ENCODE data around the gene HOXB8.

The HOXB8 gene

GRCh38 chr17:48624544-48625494 lies 9.7 kb upstream of the HOXB8 start:
- no peak for DNase-seq

- DNase-seq: no peak
Measured at GRCh38 chr17:48624118-48624517, 9.0 kb upstream of the HOXB8 start.

DNA sequence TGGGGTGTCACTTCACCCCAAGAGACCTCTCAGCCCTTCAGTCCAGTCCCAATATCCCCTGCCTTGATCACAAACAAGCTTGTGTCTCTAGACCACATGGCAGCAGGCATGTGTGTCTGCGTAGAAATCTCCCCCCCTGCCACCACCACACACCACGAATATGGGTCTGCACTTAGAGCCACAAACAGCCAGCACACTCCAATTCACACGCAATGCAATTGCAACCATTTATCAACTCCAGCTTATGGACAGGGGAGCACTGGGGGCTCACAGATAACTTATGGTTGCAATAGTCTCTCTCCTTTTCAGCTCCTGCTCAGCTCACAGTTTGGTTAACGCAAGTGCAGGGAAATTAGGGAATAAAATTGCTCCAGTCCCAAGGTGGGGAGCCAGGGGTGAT lies 8.5 kb upstream of the HOXB8 start:
- no peak for DNase-seq

DNA sequence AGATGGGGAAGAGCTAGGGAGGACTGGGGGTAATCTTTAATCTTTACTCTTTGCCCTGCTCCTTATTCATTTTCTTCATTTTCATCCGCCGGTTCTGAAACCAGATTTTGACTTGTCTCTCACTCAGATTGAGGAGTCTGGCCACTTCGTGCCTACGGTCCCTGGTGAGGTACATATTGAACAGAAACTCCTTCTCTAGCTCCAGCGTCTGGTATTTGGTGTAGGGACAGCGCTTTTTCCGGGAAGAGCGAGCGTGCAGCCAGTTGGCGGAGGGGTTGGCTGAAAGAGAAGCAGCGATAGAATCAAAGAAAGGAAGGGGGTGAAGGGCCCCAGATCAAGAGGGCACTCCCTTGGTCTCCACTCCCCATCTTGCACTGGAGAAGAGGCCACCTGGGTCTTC lies 7.8 kb upstream of the HOXB8 start:
- no peak for DNase-seq

GRCh38 chr17:48621410-48622392 lies 6.6 kb upstream of the HOXB8 start:
- DNase-seq: no peak

DNA sequence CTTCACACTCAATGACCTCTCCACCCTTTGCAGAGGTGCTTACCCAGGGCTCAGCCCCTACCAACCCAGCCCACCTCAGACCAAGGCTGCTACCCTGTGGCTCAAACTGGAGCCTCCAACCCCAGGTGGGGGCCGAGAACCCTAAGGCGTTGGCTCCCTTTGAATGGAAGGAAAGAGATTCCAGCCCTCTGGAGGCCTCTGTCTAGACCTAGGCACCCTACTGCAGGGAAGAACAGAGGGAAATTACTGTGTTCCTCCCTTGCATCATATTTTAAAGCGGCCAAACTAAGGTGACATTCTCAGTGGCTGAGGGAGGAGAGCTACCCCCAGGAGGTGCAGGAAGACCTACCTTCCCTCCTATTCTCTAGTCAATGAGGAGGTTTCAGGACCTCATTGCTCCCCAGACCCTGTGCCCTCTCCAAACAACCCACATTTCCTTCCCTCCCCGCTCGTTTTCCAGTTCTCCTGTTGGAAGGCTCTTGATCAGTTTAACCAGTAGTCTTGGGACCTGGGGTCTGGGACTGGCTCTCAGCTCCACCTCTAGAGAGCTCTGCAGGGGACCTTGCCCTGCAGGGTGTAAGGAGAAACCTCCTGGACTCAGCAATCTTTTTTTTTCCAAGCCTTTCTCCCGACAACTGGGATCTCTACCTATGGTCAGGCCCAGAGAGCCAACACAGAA lies 5.5 kb upstream of the HOXB8 start:
- no peak for DNase-seq

GRCh38 chr17:48619826-48620449 lies 4.8 kb upstream of the HOXB8 start:
- DNase-seq: no peak

DNA sequence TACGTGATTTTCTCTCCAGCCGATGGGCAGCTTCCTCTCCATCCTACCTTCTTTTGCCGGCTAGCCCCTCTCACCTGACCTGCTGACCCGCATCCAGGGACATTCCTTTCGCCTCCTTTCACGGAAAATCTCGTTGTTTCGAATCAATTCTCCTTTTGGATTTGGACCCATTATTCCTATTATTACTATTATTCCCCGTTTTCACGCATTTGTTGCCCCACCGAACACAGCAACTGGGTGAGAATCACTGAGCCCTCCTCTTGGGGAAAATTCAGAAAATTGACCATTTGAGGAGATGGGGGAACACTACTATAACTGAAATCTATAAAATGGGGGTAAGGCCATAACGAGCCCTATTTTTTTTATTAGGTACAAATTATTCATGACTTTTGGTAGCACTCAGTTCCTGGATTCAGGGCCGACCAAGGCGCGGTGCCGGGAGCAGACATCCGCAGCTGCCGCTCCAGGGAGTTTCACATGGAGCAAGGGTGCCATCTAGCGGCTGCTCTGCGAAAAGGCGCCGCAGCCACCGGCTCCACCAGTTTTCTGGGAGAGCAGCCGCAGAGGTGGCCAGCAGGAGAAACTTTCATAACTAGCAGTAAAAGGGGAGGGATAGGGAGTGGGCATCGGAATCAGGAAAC lies 3.3 kb upstream of the HOXB8 start:
- DNase-seq: peak; percentile 33

DNA sequence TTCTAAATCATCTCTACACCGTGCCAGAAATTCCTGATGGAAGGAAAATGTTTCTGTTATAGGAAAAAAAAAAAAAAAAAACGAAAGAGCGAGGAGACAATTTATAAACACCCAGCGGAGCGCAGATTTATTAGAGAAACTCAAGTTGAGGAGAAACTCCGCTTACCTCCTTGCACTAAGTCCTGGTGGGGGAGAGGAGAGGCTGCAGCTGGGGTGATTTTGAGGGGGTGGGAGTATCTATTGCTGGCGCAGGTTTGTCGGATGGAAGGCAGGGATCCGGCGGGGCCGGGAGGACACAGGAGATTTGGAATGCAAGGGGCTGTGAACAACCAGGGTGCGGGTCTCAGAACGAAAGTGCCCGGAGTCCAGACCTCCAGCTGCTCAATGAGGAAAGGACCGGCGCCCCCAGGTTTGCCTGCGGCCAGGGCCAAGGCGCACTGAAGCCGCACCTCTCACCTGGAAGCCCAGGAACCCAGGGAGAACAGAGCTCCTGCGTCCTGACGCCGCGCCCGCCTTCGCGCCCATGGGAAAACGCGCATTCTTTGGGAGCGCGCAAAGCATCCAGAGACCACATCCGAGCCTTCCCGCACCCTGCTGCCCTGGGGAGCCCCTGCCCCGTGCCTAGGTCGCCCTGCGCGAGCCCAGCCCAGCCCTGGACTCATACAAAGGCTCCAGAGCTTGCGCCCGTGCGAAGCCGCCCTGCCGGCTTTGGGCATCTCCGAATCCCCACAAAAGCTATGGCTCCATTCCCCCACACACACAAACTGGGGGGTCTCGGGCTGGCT lies 2.6 kb upstream of the HOXB8 start:
- DNase-seq: no peak

DNA sequence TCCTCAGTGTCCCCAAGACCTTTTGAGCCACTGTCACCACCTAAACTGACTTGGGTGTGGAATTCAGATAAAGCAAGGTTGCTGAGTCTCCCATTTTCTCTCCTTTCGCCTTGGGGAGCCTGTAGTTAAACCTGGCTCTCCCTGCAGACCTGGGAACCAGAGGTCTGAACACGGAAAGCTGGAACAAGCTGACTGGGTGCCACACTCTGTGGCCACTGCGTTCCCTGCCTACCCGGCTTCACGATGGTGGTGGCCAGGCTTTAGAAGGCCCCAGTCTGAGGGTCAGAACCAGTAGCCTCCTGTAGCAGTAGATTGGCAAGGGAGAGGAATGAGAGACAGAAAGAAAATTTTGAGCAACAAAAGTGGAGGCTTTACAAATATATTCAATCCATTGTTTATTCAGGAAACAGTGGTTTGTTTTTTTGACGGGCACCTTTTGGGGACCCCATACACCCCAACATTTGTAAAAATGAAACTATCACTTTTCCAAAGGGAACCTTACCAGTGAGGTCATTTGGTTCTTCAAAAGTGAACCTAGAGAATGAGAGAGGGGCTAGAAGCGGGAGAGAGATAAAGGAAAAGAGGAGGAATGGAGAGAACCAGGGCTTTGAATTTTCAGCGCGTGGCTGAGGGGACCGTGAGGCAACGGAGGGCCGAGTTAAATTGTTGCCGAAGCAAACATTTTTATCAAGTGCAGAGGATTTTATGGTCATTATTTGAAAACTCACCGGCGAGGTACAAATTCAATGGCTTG lies 1.8 kb upstream of the HOXB8 start:
- DNase-seq: no peak

DNA sequence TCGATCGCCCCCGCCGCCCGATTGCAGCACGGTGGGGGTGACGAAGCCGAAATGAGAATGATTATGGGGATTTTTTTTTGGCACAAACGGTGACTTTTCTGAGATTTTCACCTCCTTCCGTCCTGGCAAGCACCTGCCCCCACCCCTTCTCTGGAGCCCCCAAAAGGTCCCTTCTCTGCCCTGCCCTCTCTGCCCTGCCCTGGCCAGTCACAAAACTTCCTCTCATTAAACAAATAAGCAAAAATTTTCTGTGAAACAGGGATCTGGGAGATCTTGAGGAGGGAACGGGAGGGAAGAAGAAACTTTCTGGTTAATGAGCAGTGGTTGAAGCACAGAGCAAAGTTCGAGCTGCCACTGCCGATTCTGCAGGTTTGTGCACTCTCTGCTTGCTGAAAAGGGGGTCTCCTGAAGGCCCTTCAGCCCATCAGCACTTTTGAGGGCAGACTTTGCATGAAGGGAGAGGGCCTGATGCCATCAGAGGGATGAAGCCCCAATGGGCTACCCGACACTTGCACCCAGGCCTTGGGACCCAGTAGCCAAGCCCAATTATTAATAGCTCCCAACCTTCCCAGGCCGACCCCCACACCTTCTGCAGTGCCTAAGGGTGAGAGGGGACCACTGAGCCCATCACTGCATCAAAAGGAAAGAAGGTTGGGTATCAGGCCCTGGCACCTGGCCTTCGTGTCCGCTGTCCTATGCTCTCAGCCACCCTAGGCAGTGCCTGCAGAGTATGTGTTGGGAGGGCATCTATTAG lies 1.0 kb upstream of the HOXB8 start:
- no peak for DNase-seq

DNA sequence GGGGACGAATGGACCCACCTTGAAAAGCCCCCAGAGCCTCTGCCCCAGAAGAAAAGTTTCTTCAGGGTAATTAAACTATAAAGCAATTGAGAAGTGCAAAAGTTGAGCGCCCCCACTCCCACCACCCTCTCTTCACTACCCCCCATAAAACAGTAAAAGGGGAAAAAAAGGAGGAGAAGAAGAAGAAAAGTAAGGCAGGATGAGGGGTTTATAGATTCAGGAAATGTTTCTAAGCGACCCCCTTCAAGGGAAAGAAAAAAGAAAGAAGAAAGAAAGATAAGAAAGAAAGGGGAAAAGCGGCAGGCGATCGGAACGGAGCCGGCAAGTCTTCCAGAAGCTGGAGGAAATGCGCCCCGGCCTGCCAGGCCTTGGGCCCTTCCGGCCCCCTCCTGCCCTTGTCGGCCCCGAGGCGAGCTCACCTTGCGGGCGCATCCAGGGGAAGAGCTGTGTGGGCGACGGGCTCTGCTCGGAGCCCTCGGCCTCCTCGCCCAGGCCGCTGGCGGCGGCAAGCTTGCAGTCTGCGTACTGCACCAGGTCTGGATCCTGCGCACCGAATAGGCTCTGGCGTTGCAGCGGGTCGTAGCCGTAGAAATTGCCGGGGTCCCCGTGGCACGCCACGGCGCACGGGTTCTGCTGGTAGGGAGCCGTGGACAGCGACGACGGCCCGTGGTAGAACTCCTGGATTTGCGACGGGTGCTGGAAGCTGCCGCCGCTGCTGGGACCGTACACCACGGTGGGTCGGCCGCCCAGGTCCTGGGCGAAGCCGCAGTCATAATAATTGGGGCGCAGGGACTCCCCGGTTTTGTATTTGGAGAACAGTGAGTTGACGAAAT lies 1.0 kb downstream of the HOXB8 start:
- no peak for DNase-seq

DNA sequence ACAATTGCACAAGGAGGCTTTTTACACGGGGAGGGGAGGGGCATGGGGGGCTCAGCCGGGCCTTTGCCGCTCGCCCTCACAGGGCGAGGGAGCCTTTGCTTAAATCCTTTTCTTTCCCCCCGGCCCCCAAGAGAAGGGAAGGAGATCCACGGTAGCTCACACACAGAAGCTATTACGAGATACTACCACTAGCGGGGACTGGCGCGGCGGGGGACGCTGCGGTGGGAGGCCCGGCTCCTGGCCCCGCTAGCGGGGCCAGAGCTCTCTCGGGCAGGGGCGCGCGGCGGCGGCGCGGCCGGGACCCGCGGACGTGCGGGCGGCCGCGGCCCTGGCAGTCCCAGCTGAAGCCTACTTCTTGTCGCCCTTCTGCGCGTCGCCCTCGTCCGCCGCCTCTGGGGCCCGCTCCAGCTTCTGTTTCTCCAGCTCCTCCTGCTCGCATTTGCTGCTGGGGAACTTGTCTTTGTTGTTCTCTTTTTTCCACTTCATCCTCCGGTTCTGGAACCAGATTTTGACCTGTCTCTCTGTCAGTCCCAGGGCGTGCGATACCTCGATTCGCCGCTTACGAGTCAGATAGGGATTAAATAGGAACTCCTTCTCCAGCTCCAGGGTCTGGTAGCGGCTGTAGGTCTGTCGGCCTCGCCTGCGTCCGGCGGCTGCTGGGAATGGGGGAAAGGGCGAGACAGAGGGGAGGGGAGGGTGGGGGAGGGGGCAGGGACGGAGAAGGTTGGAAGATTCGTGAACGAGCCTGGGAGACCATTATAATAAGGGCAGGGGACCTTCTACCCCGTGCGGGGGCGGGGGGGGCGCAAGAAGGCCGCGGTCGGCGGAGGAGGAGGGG lies 2.0 kb downstream of the HOXB8 start:
- DNase-seq: no peak

DNA sequence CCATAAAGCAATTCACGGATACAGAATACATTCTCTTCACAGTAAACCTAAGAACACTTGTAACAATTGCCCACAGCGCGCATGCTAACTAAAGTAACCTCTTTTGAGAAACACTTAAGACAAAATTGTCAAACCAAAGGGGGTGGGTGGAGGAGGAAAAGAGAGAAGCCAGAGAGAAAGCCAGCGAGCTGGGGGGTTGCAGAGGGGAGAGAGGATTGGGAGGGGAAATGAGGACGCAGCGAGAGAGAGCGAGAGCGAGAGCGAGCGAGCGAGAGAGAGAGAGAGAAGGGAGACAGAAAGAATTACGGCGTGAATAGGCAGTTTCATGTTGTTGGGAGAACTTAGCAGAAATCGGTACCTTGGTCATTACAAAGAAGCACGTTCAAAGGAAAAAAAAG lies 2.6 kb downstream of the HOXB8 start:
- peak; percentile 64 for DNase-seq

DNA sequence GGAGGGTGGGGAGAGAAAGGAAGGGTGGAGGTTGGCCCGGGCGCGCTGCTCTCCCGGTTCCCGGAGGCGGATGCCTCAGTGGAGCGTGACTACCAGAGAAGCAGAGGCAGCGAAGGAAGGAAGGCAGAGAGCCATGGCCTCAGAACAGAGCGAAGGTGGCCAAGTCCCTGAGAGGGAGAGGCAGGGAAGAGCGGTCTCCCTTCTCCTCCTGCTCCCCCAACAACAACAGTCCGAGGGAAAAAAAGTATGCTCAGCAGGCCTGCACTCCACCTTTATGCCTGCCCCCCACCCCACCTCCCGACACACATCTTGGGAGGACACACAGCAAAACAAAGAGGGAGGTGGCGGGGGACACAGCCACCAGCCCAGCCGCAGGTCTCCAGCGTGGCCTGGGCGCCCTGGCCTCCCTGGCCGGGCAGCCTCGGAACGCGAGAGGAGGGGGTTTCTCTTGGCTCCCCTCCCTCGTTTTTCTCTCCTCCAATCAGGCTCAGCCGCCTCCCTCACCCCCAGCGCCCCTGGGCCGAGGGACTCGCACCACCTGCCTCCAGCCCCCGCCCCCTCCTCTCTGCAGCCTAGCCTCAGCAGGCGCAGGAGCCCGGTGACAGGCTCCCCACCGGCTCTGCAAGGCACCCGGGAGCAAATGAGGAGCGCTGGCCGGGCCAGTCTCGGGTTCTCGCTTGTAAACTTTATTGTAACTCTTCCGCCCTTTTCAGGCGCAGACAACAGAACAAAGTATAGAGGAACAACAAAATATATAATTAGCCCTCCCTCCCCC lies 3.2 kb downstream of the HOXB8 start:
- DNase-seq: no peak

DNA sequence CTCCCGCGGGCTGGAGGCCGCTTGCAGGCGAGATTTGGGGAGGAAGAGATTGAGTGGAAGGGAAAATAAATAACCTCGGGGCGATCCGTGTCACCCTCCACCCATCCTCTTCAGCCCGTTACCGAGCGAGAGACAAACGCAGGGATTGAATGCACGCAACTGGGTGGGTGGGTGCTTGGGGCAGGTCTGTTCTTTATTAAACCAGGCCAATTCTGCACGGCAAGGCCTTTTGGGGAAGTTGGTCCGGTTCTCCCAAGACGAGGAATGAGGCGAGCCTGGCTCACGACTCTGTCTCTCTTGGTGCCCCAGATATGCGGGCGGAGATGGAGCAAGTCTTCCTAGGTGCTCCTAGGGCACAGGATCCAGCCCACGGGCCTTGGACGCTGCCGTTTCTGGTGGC lies 3.9 kb downstream of the HOXB8 start:
- DNase-seq: no peak
